Measurements from ENCODE around the gene GAB2.
"Not testable (repeated sequence)": the region's sequence is repeated elsewhere in the genome, so short reads cannot be mapped to it uniquely, and the experiment has no call there.

The GAB2 gene

DNA sequence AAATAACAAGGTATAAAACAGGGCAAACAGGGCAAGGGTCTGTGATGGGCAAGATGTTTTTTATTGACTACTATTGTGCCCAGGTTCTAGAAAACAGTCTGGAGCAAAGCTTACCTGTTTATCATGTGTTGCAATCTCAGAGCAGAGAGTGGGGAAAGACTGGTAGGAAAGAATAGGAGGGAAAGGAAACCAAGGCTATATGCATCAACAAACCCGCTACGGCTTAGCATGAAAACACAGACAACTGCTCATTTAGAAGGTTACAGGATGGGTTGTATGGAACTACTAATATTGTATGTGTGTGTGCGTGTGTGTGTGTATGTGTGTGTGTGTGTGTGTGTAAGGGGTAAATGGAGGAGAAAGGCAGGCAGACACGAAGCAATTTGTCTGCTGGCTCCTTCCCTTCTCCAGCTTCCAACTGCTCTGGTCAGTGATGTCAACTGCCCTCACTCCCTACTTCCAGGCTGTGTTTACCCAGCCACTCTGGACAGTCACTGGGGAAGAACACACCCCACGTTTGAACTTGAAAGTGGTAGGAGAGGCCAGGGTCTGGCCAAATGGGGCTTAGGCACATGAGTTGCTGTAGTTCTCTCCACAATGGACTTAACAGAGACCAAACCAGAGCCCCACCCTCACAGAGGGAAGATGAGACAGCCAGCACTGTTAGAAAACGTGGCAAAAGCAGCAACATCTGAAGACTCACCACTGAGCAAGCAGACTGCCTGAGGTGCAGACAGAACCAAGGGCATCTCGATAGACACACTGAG lies 47.0 kb downstream of the GAB2 start:
- H3K27me3 Mint-ChIP-seq = no peaks in the 10 kb centered on the region

DNA sequence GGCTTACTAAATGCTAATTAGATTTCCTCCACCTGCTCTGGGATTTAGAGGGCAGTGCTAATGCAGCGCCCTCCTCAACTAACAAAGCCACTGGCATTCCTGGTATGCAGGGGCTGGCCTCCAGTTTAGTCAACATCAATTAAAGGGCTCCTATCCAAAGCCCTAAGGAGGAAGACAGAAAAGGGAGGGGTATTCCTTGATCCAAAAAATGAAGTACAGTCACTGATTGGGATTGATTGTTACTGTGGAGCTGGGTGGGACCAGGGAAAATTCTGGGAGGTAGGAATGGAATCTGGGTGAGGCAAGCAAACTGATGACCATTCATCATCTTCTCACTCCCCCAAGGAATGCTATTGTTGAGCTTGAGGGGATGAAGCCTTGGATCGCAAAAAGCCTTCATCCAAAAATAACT lies 52.2 kb downstream of the GAB2 start:
- H3K4me1 Mint-ChIP-seq = no peaks in the 10 kb centered on the region
- no peak overlapping the region for H3K4me3 Mint-ChIP-seq
- no peak overlapping the region for H3K27ac Mint-ChIP-seq
- no peaks in the 10 kb centered on the region for H3K9me3 Mint-ChIP-seq
- H3K27me3 Mint-ChIP-seq = no peaks in the 10 kb centered on the region
- no peak for DNase-seq
- no peak for ATAC-seq

More for the DNA sequence above, 47.0 kb downstream of the GAB2 start:
- no peak for DNase-seq
- no peak overlapping the region for H3K4me3 Mint-ChIP-seq
- H3K27ac Mint-ChIP-seq = no peak overlapping the region
- H3K4me1 Mint-ChIP-seq = no peaks in the 10 kb centered on the region
- H3K9me3 Mint-ChIP-seq = no peaks in the 10 kb centered on the region
- no peak for ATAC-seq

DNA sequence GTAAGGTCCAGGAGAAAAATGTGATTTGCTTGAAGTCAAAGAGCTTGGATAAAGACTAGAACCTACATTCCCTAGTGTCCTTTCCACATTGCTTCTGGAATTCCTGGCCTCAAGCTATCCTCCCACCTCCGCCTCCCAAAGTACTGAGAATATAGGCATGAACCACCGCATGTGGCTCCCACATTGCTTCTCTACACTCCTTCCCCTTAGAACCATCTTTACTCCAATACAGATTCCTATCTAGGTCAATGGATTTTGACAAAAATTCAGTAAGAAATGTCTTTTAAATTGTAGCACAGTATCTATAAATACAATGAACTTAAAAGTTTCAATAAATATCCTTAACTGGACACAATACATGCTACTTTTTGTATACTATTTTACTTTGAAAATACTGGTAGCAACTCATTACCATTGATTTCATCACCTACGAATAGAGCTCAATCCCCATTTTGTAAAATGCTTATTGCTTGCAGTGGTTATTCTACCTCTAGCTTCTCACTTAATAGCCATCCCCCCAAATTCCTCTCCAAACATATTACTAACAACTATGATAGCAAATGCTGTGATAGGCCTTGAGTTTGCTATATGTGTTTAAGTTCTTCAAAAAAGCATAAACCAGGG lies 53.4 kb downstream of the GAB2 start:
- no peak overlapping the region for H3K4me3 Mint-ChIP-seq
- no peaks in the 10 kb centered on the region for H3K9me3 Mint-ChIP-seq
- ATAC-seq (no peak), DNase-seq (no peak)
- H3K27ac Mint-ChIP-seq = no peak overlapping the region
- H3K4me1 Mint-ChIP-seq = no peaks in the 10 kb centered on the region
- H3K27me3 Mint-ChIP-seq = no peaks in the 10 kb centered on the region

DNA sequence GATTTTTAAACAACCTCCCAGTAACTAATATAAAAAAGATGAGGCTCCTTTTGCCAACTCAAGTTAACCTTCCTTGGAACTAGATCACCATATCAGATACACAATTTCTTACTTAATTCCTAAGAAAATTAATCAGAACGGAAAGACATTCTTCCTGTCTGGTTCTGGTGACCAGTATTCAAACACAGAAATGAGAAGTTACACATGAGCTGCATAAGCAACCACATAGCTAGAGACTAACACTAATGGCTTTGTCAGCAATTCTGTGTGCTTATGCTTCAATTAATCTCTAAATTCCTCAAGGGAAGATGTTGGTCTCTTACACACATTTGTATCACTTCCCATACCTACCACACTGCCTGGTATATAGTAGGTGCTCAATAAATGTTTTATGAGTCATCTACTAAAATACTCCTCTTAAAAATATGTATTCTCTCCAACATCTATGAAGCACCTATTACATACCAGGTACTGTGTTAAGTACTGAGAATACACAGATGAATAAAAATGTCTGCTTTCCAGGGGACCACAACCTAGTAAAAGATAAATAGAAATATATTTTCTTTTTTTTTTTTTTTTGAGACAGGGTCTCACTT lies 54.5 kb downstream of the GAB2 start:
- no peak for ATAC-seq
- no peak overlapping the region for H3K27ac Mint-ChIP-seq
- H3K4me3 Mint-ChIP-seq = no peak overlapping the region
- no peak for DNase-seq
- no peaks in the 10 kb centered on the region for H3K4me1 Mint-ChIP-seq
- no peaks in the 10 kb centered on the region for H3K27me3 Mint-ChIP-seq
- H3K9me3 Mint-ChIP-seq = no peaks in the 10 kb centered on the region

DNA sequence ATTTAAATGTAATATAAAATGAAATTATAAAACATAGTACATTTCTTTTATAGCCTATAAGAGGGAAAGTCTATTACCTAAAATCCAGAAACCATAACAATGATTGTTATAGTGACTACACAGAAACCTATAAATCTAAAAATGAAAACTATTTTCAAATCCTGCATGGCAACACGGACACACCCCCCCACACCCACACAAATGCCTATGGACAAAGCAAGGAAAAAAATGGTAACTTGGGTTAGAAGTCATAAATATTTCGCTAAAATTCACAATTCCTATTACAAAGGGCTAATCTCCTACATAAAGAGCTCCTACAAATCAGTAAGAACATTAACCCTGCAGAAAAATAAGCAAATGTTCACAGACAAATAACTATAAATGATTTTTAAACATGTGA lies 56.4 kb downstream of the GAB2 start:
- Mint-ChIP-seq H3K27me3 (peaks cover 12% of the 10 kb centered on the region), H3K27ac (no peak overlapping the region), H3K9me3 (peaks cover 0 to 11% of the 10 kb centered on the region in 2 donors), H3K4me3 (no peak overlapping the region), H3K4me1 (no peaks in the 10 kb centered on the region)
- DNase-seq = no peak
- ATAC-seq = no peak

DNA sequence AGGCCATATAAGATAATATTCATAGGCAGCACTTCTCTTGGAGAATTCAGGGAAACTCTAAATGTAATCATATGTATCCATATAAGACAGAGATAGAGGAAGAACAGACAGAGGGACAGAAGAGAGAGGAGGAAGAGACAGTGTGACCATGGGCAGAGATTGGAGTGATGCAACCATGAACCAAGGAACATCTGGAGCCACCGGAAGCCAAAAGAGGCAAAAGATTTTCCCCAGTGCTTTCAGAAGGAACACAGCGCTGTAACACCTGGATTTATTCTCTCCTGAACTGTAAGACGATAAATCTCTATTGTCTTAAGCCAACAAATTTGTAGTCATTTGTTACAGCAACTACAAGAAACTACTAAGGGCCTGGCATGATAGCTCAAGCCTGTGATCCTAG lies 57.7 kb downstream of the GAB2 start:
- ATAC-seq (no peak), DNase-seq (no peak)
- peaks cover 12% of the 10 kb centered on the region for H3K27me3 Mint-ChIP-seq
- no peak overlapping the region for H3K27ac Mint-ChIP-seq
- no peaks in the 10 kb centered on the region for H3K4me1 Mint-ChIP-seq
- H3K9me3 Mint-ChIP-seq = peaks cover 0 to 11% of the 10 kb centered on the region in 2 donors
- no peak overlapping the region for H3K4me3 Mint-ChIP-seq

DNA sequence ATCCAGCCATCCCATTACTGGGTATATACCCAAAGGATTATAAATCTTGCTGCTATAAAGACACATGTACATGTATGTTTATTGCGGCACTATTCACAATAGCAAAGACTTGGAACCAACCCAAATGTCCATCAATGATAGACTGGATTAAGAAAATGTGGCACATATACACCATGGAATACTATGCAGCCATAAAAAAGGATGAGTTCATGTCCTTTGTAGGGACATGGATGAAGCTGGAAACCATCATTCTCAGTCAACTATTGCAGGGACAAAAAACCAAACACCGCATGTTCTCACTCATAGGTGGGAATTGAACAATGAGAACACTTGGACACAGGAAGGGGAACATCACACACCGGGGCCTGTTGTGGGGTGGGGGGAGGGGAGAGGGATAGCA lies 59.7 kb downstream of the GAB2 start:
- not testable (repeated sequence) for ATAC-seq, H3K4me3 Mint-ChIP-seq, H3K27ac Mint-ChIP-seq, H3K4me1 Mint-ChIP-seq, DNase-seq
- peaks cover 15% of the 10 kb centered on the region for H3K27me3 Mint-ChIP-seq
- H3K9me3 Mint-ChIP-seq = peaks cover 0 to 11% of the 10 kb centered on the region in 2 donors

DNA sequence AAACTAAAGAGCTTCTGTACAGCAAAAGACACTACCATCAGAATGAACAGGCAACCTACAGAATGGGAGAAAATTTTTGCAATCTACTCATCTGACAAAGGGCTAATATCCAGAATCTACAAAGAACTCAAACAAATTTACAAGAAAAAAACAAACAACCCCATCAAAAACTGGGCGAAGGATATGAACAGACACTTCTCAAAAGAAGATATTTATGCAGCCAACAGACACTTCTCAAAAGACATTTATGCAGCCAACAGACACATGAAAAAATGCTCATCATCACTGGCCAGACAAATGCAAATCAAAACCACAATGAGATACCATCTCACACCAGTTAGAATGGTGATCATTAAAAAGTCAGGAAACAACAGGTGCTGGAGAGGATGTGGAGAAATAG lies 60.2 kb downstream of the GAB2 start:
- H3K4me1 Mint-ChIP-seq, ATAC-seq, DNase-seq, H3K27ac Mint-ChIP-seq, H3K4me3 Mint-ChIP-seq: not testable (repeated sequence)
- Mint-ChIP-seq H3K27me3 (peaks cover 19% of the 10 kb centered on the region), H3K9me3 (peaks cover 0 to 11% of the 10 kb centered on the region in 2 donors)

DNA sequence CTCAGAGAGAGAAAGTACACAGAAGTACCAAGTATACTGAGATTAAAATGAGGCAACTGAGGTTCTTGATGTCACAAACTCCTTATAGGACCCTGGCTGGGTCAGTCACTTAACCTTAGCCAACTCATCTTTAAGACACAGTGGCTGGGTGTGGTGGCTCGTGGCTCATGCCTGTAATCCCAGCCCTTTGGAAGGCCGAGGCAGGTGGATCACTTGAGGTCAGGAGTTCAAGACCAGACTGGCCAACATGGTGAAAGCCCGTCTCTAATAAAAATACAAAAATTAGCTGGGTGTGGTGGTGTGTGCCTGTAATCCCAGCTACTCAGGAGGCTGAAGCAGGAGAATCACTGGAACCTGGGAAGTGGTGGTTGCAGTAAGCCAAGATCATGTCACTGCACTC lies 61.9 kb downstream of the GAB2 start:
- H3K27me3 Mint-ChIP-seq = peaks cover 27% of the 10 kb centered on the region
- ATAC-seq, H3K4me1 Mint-ChIP-seq, DNase-seq, H3K4me3 Mint-ChIP-seq: not testable (repeated sequence)
- H3K27ac Mint-ChIP-seq = peak overlapping the region in 1 of 2 donors; percentile 71
- peaks cover 0 to 11% of the 10 kb centered on the region in 2 donors for H3K9me3 Mint-ChIP-seq

DNA sequence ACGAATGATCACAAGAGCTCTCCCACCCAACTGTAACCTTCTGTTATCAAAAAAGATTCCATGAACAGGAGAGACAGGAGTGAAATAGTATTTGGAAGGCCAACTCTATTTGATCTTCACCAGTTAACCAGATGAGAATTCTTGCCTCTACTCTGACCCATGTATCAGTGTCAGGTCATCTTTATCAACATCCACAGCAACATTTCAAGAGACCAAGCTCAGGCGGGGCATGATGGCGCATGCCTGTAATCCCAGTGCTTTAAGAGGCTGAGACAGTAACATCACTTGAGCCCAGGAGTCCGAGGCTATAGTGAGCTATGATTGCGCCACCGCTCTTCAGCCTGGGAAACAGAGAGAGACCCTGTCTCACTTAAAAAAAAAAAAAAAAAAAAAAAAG lies 62.3 kb downstream of the GAB2 start:
- ATAC-seq = no peak
- no peak overlapping the region for H3K27ac Mint-ChIP-seq
- peaks cover 6% of the 10 kb centered on the region for H3K4me1 Mint-ChIP-seq
- H3K9me3 Mint-ChIP-seq = peaks cover 0 to 11% of the 10 kb centered on the region in 2 donors
- no peak overlapping the region for H3K4me3 Mint-ChIP-seq
- DNase-seq = no peak
- H3K27me3 Mint-ChIP-seq = peaks cover 27% of the 10 kb centered on the region

DNA sequence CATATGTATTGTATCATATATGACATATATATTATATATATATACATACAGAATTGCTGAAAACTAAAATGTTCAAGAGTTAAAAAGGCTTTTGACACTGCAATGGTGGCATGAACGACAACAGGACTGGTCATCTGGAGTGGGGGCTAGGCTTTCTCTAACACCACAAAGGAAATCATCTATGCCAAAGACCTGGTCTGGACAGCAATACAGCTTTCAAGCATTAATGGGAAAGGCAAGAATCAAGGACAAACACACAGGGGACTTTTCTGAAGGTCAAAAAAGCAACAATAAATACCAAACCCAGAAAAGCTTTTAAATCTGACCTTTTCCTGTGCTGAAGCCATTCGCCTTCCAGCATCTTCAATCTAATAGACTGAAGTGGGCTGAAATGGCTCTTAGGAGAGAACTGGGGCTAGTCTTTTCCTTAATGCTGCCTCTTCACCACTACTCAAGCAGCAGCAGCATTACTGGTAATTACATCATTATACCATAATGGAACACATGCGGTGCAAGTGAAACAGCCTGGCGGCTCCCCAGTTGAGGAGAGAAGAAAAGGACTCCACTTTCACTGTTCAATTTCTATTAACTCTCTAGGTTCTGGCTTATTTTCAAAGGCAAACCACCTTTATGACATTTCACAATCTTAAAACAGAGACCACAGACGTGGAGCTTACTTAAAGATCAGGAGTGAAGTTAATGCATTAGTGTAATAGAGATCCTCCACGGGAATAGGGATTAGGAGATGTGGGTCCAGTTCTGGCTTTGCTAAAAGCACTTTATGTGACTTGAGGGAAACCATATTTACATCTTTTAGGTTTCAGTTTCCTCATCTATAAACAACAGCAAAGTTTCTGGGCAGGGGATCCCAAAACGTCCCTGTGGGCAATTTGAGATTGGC lies 63.0 kb downstream of the GAB2 start:
- H3K27ac Mint-ChIP-seq = peak overlapping the region in 1 of 2 donors; percentile 85

DNA sequence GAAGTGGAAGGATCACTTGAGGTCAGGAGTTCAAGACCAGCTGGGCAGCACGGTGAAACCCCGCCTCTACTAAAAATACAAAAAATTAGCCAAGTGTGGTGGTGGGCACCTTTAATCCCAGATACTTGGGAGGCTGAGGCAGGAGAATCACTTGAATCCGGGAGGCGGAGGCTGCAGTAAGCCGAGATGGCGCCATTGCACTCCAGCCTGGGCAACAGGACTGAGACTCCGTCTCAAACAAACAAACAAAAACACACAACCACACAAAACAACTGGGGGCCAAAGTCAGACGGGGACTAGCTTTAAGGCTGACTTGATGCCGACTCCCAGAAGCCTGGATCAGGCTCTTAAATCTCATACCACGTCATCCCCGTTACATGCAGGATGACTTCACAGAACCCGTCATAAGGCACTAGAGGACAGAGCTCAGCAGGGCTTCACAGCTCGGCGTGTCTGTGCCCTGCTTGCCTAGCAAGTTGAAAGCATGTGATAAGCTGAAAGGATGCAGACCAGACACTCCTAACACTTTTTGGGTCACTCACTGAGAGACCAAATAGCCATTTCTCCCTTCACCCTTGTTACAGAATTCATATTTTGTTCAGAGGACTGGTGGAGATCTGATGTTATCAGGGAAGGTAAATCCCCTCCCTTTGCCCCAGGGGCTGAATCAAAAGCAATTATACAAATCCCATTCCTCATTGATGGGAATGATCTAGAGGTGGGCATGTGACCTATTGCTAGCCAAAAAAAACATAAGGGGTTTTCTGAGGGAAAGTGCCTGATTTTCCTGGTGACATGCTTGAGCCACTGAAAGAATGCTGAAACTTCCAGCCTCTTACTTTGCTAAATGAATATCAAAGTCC lies 65.4 kb downstream of the GAB2 start:
- Mint-ChIP-seq H3K27ac (no peak overlapping the region), H3K4me3 (no peak overlapping the region), H3K9me3 (peaks cover 0 to 8% of the 10 kb centered on the region in 2 donors), H3K4me1 (peaks cover 13% of the 10 kb centered on the region), H3K27me3 (peaks cover 34% of the 10 kb centered on the region)
- ATAC-seq (no peak), DNase-seq (no peak)

More for the DNA sequence above, 63.0 kb downstream of the GAB2 start:
- H3K4me3 Mint-ChIP-seq = peak overlapping the region in 1 of 2 donors; percentile 22
- H3K9me3 Mint-ChIP-seq = peaks cover 0 to 11% of the 10 kb centered on the region in 2 donors
- peaks cover 27% of the 10 kb centered on the region for H3K27me3 Mint-ChIP-seq
- peaks cover 13% of the 10 kb centered on the region for H3K4me1 Mint-ChIP-seq
- no peak for DNase-seq
- peak; percentile 53 for ATAC-seq

DNA sequence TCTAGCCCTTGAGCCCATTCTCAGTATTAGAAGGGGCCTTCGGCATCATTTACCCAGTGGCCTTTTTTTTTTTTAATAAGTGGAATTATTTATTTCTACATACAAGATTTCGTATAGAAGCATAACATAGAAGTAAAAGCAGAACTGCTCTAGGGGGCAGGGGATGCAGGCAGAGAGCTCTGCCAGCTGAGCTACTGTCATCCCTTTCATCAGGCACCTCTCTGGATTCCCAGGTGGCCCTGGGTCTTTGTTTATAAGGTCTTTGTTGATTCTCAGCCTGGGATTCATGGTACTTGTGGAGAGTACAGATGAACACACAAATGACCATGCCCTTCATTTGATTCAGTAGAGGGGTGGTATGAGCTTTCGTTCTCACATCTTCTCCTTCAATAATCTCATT lies 66.4 kb downstream of the GAB2 start:
- Mint-ChIP-seq H3K4me3 (no peak overlapping the region), H3K27ac (no peak overlapping the region), H3K27me3 (peaks cover 34% of the 10 kb centered on the region), H3K4me1 (peaks cover 13% of the 10 kb centered on the region), H3K9me3 (no peaks in the 10 kb centered on the region)
- no peak for ATAC-seq
- no peak for DNase-seq

DNA sequence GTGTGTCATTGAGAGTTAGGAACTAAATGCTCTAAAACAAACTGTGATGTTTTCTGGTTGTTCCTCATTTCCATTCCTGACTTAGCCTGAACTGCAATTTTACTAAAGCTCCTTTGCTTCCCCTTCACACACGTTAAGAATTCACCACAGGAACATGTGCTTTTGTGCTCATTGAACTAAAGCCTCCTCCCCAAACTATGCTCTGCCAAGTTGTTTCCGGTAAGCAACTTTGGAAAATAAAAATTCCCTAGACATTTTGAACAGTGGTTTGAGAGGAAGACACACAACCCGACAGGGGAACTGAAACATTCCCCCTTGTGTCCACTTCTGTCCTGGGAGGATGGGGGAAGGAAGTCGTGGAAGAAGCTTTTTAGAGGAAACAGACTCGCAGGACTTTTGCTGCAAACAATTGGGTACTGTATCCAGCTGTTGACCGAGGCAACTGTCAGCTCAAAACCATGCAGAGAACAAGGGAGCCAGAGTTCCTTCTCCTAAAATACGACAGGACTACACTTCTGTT lies 66.9 kb downstream of the GAB2 start:
- no peak overlapping the region for H3K4me3 Mint-ChIP-seq
- H3K9me3 Mint-ChIP-seq = no peaks in the 10 kb centered on the region
- peaks cover 38% of the 10 kb centered on the region for H3K27me3 Mint-ChIP-seq
- DNase-seq = no peak
- no peak overlapping the region for H3K27ac Mint-ChIP-seq
- no peak for ATAC-seq
- peaks cover 13% of the 10 kb centered on the region for H3K4me1 Mint-ChIP-seq
